GM18861 (cell line): ENCODE measurements around the gene HLA-A.

Experiments used
- ATAC-seq: cut with Tn5 transposase; IDR thresholded peaks from one replicate; pipeline ENCODE4 v1.9.1; 2021; ENCODE audit not compliant: unreplicated experiment

HLA-A gene

GRCh38 chr6:29933955-29934354, 8.4 kb upstream of the HLA-A start:
- no peak for ATAC-seq

GRCh38 chr6:29935273-29935955, 6.9 kb upstream of the HLA-A start:
- ATAC-seq: no peak

GRCh38 chr6:29938746-29939508, 3.4 kb upstream of the HLA-A start:
- no peak for ATAC-seq

- no peak for ATAC-seq
Measured at GRCh38 chr6:29941016-29941415, 1.3 kb upstream of the HLA-A start.

GRCh38 chr6:29941471-29941870, 861 bp upstream of the HLA-A start:
- ATAC-seq: no peak

- no peak for ATAC-seq
Measured at GRCh38 chr6:29941916-29942274, 437 bp upstream of the HLA-A start.

- no peak for ATAC-seq
Measured at GRCh38 chr6:29943053-29943966, 978 bp downstream of the HLA-A start.

GRCh38 chr6:29945281-29945820, 3.0 kb downstream of the HLA-A start:
- no peak for ATAC-seq

- ATAC-seq: no peak
Measured at GRCh38 chr6:29946223-29947076, 4.1 kb downstream of the HLA-A start.

- ATAC-seq: no peak
Measured at GRCh38 chr6:29947077-29947980, 5.0 kb downstream of the HLA-A start.

- ATAC-seq: no peak
Measured at GRCh38 chr6:29948277-29948676, 5.9 kb downstream of the HLA-A start.

GRCh38 chr6:29949934-29950333, 7.6 kb downstream of the HLA-A start:
- ATAC-seq: no peak

GRCh38 chr6:29951882-29952281, 9.6 kb downstream of the HLA-A start:
- no peak for ATAC-seq

GRCh38 chr6:29953001-29953441, 10.7 kb downstream of the HLA-A start:
- ATAC-seq: no peak

GRCh38 chr6:29953686-29954085, 11.4 kb downstream of the HLA-A start:
- ATAC-seq: no peak

GRCh38 chr6:29954272-29954671, 11.9 kb downstream of the HLA-A start:
- ATAC-seq: no peak

- no peak for ATAC-seq
Measured at GRCh38 chr6:29955783-29956182, 13.5 kb downstream of the HLA-A start.

- no peak for ATAC-seq
Measured at GRCh38 chr6:29956518-29956917, 14.2 kb downstream of the HLA-A start.

GRCh38 chr6:29958046-29958445, 15.7 kb downstream of the HLA-A start:
- no peak for ATAC-seq
